ENCODE data around the gene PDE4C. TPM values are rescaled to one million over a fixed set of nuclear protein-coding genes. Genes with fewer than 3 reads are reported as not detected.

The PDE4C gene
- total RNA-seq, 2 experiments from 2014 or later: not detected

DNA sequence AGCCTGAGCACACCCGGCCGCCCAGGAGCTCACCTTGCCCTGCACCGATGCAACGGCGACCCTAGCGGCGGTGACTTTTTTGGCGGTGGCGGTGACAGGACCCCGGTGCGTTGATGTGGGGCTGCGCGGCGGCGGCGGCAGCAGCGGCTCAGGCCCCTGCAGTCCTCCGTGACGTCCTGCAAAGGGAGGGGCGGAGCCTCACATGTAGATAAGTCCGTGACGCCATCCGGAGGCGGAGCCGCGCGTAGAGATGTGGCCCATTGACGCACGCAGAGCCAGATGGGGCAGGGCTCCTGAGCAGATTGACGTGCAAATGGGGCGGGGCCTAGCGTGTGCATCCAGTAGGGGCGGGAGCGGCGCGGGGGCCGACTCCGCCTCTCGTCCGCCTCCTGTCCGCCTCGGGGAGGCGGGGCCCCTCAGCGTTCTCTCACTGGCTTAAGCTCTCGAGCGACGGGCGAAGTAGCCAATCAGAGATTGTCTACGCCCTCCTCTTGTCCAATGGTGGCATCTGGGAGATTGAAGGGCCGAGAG lies 22.3 kb downstream of the PDE4C start, which contains the start of gene RAB3A:
RAB3A (minus strand) TSS at position 180 of the 531 bp plus-strand sequence. CDS start 1,302 bp downstream, outside the sequence.
- Mint-ChIP-seq H3K4me1 (ENCODE audit: low read depth) (peaks cover 21% of the 10 kb centered on the region), H3K27me3 (peaks cover 3% of the 10 kb centered on the region), H3K27ac (peak within 1 kb of the TSS; percentile 69), H3K9me3 (no peaks in the 10 kb centered on the region), H3K4me3 (peak within 1 kb of the TSS; percentile 93), H3K36me3 (peaks cover 3% of the 10 kb centered on the region)
- POLR2A ChIA-PET: interaction anchor here (0.5 to 1.5 kb wide), 8 partner anchors 11 to 196 kb away, joined by 3 to 8 read pairs (median 4); partner anchors contain the start of genes JUND, LSM4 and MPV17L2
- DNase-seq: peak; percentile 100
- CTCF ChIA-PET: interaction anchor here (0.6 to 8.4 kb wide), 12 partner anchors 9 to 247 kb away, joined by 3 to 170 read pairs (median 5); partner anchors contain the start of genes LSM4 and MPV17L2
- intact Hi-C loops (cut with micrococcal nuclease): loop anchor here (1.0 to 5.0 kb wide), 3 partner anchors 12 to 213 kb away; partner anchors contain the start of gene SSBP4

DNA sequence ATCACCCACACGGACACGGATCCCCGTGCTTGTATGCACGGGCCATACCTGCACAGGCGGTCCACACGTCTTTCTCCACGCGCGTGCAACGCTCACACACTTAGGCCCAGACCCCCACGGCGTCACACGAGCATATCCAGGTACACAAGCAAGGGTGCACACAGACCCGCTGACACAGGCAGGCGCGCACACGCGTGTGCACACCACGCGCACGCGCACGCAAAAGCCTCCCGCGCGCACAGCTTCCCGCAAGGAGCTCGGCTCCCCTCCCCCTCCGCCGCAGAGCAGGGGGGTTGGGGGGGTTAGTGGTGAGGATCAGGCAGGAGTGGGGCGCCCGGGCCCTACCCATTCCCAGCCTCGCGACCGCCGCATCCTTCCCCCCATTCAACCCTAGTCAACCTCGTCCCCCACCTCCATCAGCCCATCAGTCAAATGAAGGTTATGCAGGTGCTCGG lies 22.8 kb downstream of the PDE4C start:
- H3K27ac Mint-ChIP-seq: peak overlapping the region; percentile 65

DNA sequence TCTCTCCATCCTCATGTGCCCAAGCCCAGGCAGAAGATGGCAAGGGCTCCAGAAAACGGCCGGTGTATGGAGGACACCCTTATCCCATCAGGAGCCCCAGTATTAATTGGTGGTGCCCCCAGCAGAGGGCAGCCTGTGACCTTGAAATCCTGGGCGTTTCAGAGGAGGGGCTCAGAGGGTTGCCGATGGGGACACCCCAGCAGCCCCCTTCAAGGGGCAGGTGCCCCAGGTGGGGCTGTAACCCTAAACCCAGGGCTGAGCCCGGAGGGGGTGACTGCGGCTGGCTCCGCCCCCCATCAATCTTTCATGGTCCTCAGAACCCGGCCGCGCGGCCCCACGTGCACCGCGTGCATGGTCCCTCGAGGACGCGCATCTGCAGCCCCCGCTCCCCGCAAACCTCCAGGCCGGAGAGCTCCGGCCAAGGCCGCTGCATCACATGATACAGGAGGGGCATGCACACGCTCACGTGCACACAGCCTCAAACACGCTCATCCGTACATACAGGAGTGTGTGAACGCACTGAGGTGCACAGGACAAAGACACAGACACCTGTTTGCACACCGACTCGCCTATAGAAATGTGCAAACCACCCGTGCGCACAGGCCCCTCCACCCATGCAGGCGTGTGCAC lies 23.3 kb downstream of the PDE4C start:
- no peaks in the 10 kb centered on the region for H3K9me3 Mint-ChIP-seq
- DNase-seq: peak; percentile 38
- ChIA-PET CTCF (interaction anchor here (1.0 to 8.4 kb wide), 6 partner anchors 11 to 248 kb away, joined by 3 to 170 read pairs (median 8); partner anchors contain the start of gene MPV17L2), POLR2A (interaction anchor here (0.5 to 1.5 kb wide), 5 partner anchors 10 to 178 kb away, joined by 3 to 8 read pairs (median 3); partner anchors contain the start of genes LSM4 and MPV17L2)
- peaks cover 14% of the 10 kb centered on the region for H3K36me3 Mint-ChIP-seq
- intact Hi-C loops (cut with micrococcal nuclease): loop anchor here (5.0 kb wide), 1 partner anchor 214 kb away; the partner anchor contains the start of gene SSBP4
- peak overlapping the region; percentile 64 for H3K27ac Mint-ChIP-seq
- peak overlapping the region; percentile 93 for H3K4me3 Mint-ChIP-seq
- H3K4me1 Mint-ChIP-seq (ENCODE audit: low read depth): peaks cover 21% of the 10 kb centered on the region
- no peaks in the 10 kb centered on the region for H3K27me3 Mint-ChIP-seq

More for the DNA sequence above, 22.8 kb downstream of the PDE4C start:
- H3K36me3 Mint-ChIP-seq: peaks cover 8% of the 10 kb centered on the region
- DNase-seq: peak; percentile 56
- POLR2A ChIA-PET: interaction anchor here (0.5 to 1.5 kb wide), 7 partner anchors 11 to 178 kb away, joined by 3 to 8 read pairs (median 4); partner anchors contain the start of genes JUND, LSM4 and MPV17L2
- peak overlapping the region; percentile 93 for H3K4me3 Mint-ChIP-seq
- peaks cover 21% of the 10 kb centered on the region for H3K4me1 Mint-ChIP-seq (ENCODE audit: low read depth)
- peaks cover 2% of the 10 kb centered on the region for H3K27me3 Mint-ChIP-seq
- intact Hi-C loops (cut with micrococcal nuclease): loop anchor here (5.0 kb wide), 1 partner anchor 214 kb away; the partner anchor contains the start of gene SSBP4
- CTCF ChIA-PET: interaction anchor here (0.6 to 8.4 kb wide), 10 partner anchors 9 to 247 kb away, joined by 3 to 170 read pairs (median 5); partner anchors contain the start of genes LSM4 and MPV17L2
- no peaks in the 10 kb centered on the region for H3K9me3 Mint-ChIP-seq

DNA sequence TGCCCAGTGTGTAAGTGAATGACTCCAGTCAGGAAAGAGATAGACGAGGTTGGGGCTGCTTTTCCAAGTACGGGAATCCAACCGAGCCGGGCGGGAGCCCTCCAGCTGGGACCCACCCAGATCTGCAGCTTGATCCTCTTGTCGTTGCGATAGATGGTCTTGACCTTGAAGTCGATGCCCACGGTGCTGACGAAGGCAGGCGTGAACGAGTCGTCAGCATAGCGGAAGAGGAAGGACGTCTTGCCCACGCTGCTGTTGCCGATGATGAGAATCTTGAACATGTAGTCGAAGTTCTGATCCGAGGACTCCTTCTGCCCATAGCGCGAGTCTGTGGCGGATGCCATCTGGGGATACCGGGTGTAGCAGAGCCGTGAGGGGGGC lies 23.9 kb downstream of the PDE4C start:
- DNase-seq: no peak
- Mint-ChIP-seq H3K4me1 (ENCODE audit: low read depth) (peaks cover 21% of the 10 kb centered on the region), H3K4me3 (peak overlapping the region; percentile 93), H3K27me3 (no peaks in the 10 kb centered on the region), H3K36me3 (peaks cover 15% of the 10 kb centered on the region), H3K9me3 (no peaks in the 10 kb centered on the region), H3K27ac (no peak overlapping the region)
- ChIA-PET POLR2A (no interaction called here), CTCF (interaction anchor here (0.8 to 1.3 kb wide), 3 partner anchors 10 to 49 kb away, joined by 3 to 5 read pairs (median 4); no protein-coding TSS in a partner anchor)
- intact Hi-C loops (cut with micrococcal nuclease): loop anchor here (5.0 kb wide), 1 partner anchor 215 kb away; the partner anchor contains the start of gene SSBP4

DNA sequence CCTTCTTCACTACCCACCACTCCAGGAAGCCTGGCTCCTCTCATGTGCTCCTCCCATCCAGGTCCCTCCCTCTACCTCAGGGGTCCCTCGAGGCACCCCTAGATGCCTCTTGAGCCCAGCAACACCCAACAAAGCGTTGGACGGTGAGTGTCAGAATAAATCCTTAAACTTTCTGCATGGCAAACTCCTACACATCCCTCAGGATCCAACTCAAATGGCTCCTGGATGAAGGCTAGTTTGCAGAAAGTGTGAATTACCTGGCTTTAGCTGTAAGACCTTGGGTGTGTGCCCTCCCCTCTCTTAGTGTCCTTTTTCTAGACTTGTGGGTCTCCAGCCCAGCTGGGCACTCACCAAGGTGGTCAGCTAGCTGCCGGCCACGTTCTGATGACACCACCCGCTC lies 27.9 kb downstream of the PDE4C start:
- H3K27me3 Mint-ChIP-seq: no peaks in the 10 kb centered on the region
- CTCF ChIA-PET: interaction anchor here (1.2 kb wide), 1 partner anchor 53 kb away, joined by 3 read pairs; no protein-coding TSS in a partner anchor
- H3K4me1 Mint-ChIP-seq (ENCODE audit: low read depth): peaks cover 22% of the 10 kb centered on the region
- no peak overlapping the region for H3K27ac Mint-ChIP-seq
- peaks cover 15% of the 10 kb centered on the region for H3K36me3 Mint-ChIP-seq
- POLR2A ChIA-PET: no interaction called here
- H3K4me3 Mint-ChIP-seq: no peak overlapping the region
- DNase-seq: no peak
- H3K9me3 Mint-ChIP-seq: no peaks in the 10 kb centered on the region
- intact Hi-C loops (cut with micrococcal nuclease): no loop called here

DNA sequence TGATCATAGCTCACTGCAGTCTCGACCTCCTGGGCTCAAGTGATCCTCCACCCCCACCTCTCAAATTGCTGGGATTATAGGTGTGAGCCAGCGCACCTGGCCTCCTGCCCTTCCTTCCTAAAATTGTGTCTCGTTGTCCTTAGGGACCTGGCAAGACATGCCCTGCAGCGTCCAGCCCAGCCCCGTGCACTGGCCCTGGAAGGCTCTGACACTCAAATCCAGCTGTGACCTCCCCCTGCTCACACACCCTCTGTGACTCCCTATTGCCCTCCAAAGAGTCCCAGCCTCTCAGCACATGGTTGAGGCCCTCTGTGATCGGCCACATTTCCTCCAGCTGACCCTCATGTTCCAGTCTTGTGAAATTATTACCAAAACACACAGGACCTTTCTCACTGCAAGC lies 28.3 kb downstream of the PDE4C start:
- intact Hi-C loops (cut with micrococcal nuclease): no loop called here
- no peak overlapping the region for H3K4me3 Mint-ChIP-seq
- no peak overlapping the region for H3K27ac Mint-ChIP-seq
- DNase-seq: no peak
- peaks cover 15% of the 10 kb centered on the region for H3K36me3 Mint-ChIP-seq
- ChIA-PET CTCF (no interaction called here), POLR2A (no interaction called here)
- H3K27me3 Mint-ChIP-seq: no peaks in the 10 kb centered on the region
- H3K4me1 Mint-ChIP-seq (ENCODE audit: low read depth): peaks cover 22% of the 10 kb centered on the region
- no peaks in the 10 kb centered on the region for H3K9me3 Mint-ChIP-seq

DNA sequence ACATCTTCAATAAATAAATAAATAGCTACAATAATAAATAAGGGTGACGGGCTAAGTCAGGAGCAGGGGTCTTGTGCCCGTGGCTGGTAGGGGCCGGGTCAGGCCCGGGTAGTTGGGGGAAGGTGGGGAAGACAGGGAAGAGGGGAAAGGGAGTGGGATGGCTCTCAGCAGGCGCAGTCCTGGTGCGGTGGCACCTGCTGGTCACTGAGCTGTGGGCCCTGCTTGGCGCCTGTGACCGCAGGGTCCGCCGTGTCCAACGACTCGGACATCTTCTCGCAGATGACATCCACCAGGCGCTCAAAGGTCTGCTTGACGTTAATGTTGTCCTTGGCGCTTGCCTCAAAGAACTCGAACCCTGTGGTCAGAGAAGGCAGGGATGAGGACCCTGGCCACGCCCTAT lies 28.9 kb downstream of the PDE4C start:
- ChIA-PET POLR2A (no interaction called here), CTCF (no interaction called here)
- no peak for DNase-seq
- no peaks in the 10 kb centered on the region for H3K27me3 Mint-ChIP-seq
- H3K27ac Mint-ChIP-seq: no peak overlapping the region
- intact Hi-C loops (cut with micrococcal nuclease): no loop called here
- H3K36me3 Mint-ChIP-seq: peaks cover 15% of the 10 kb centered on the region
- H3K4me3 Mint-ChIP-seq: no peak overlapping the region
- H3K9me3 Mint-ChIP-seq: no peaks in the 10 kb centered on the region
- peaks cover 21% of the 10 kb centered on the region for H3K4me1 Mint-ChIP-seq (ENCODE audit: low read depth)

DNA sequence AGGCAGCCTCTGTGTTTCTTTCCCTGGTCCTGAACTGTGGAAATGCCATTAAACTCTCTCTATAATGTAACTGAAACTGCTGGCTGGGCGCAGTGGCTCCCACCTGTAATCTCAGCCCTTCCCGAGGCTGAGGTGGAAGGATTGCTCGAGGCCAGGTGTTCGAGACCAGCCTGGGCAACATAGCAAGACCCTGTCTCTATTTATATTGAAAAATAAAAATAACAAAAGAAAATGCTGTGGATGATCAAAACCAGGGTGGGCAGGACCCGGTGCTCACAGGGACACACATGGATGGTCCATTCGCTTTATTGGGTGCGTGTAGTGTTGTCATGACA lies 29.8 kb downstream of the PDE4C start:
- peaks cover 22% of the 10 kb centered on the region for H3K4me1 Mint-ChIP-seq (ENCODE audit: low read depth)
- peaks cover 14% of the 10 kb centered on the region for H3K36me3 Mint-ChIP-seq
- no peak overlapping the region for H3K27ac Mint-ChIP-seq
- no peak overlapping the region for H3K4me3 Mint-ChIP-seq
- intact Hi-C loops (cut with micrococcal nuclease): no loop called here
- CTCF ChIA-PET: no interaction called here
- POLR2A ChIA-PET: no interaction called here
- no peaks in the 10 kb centered on the region for H3K27me3 Mint-ChIP-seq
- DNase-seq: no peak
- H3K9me3 Mint-ChIP-seq: no peaks in the 10 kb centered on the region

DNA sequence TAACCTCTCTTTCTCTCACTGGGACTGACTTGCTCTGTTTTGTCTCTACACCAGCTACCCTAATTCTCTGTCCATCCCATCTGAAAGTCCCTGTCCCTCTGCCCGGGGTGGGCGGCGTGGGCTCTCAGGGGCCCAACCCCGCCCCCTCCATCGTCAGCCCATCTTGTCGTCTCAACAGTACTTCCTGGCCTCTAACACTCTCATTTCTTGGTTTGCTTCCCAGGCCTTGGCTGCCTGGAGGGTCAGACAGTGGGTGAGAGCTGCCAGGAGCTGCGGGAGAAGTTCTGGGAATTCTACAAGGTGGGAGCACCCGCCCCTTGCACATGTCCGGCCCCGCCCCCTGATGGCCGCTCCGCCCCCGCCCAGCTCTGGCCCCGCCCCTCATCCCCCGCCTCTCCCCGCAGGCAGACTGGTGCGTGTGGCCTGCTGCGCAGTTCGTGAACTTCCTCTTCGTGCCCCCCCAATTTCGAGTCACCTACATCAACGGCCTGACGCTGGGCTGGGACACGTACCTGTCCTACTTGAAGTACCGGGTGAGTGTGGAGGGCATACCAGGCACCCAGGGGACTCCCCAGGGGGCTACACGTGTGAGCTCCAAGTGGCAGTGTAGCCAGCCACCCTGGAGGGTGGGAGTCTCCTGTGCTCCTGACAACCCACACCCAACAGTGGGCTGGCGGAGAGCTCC lies 31.5 kb downstream of the PDE4C start:
- H3K27ac Mint-ChIP-seq: no peak overlapping the region
- peak; percentile 44 for DNase-seq
- ChIA-PET CTCF (interaction anchor here (0.6 to 1.6 kb wide), 6 partner anchors 10 to 146 kb away, joined by 3 to 5 read pairs (median 4); partner anchors contain the start of genes PGPEP1 and RAB3A), POLR2A (no interaction called here)
- H3K9me3 Mint-ChIP-seq: no peaks in the 10 kb centered on the region
- H3K27me3 Mint-ChIP-seq: no peaks in the 10 kb centered on the region
- intact Hi-C loops (cut with micrococcal nuclease): no loop called here
- peaks cover 12% of the 10 kb centered on the region for H3K36me3 Mint-ChIP-seq
- H3K4me1 Mint-ChIP-seq (ENCODE audit: low read depth): peaks cover 21% of the 10 kb centered on the region
- peak overlapping the region; percentile 86 for H3K4me3 Mint-ChIP-seq

DNA sequence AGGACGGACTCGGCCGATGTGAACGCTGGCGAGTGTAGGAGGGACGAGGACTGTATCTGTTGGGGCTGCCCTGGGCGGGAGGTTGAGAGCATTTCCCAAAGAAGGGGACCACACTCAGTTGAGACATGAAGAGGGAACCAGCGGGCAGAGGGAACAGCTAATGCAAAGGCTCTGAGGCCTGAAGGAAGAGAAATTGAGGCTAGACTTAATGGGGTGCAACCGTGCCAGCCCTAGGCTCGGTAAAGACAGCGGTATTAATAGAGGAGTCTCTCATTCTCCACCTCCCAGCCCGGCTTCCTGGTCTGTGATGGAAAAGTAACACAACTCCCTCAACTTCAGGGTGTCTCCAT lies 32.1 kb downstream of the PDE4C start:
- H3K27ac Mint-ChIP-seq: no peak overlapping the region
- H3K4me3 Mint-ChIP-seq: peak overlapping the region; percentile 86
- peaks cover 21% of the 10 kb centered on the region for H3K4me1 Mint-ChIP-seq (ENCODE audit: low read depth)
- ChIA-PET POLR2A (no interaction called here), CTCF (interaction anchor here (1.0 to 1.6 kb wide), 6 partner anchors 10 to 146 kb away, joined by 3 to 5 read pairs (median 4); partner anchors contain the start of genes PGPEP1 and RAB3A)
- DNase-seq: no peak
- no peaks in the 10 kb centered on the region for H3K27me3 Mint-ChIP-seq
- H3K36me3 Mint-ChIP-seq: peaks cover 12% of the 10 kb centered on the region
- intact Hi-C loops (cut with micrococcal nuclease): no loop called here
- H3K9me3 Mint-ChIP-seq: no peaks in the 10 kb centered on the region

DNA sequence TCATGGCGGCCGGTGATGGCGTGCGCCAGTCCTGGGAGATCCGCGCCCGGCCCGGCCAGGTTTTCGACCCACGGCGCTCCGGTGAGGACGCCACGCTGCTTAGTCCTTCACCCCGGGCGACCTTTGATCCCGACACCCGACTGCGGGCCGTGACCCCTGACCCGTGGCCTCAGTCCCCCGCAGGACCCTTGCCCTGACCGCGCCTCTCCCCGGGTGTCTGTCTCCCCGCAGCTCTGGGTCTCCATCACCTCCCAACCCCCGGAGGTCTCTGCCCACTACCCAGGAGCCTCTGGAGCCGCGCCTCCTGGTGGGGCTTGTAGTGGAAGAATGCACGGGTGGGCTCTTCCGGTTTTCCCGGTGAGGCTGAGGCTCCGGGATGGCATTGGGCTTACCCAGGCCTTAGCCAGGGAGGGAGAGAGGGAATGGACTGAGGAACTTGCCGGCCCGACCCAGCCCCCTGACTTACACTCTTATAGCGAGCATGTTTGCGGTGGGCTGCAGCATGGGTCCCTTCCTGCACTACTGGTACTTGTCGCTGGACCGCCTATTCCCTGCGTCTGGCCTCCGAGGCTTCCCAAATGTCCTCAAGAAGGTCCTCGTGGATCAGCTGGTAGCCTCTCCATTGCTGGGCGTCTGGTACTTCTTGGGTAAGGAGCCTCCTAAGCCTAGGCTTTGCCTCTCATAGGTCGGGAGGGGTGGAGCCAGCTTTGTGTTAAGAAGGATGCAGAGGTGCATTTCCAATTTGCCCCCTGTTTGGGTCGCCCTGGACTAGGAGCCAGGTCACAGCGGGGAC lies 32.7 kb downstream of the PDE4C start:
- ChIA-PET CTCF (interaction anchor here (0.6 to 2.3 kb wide), 11 partner anchors 11 to 195 kb away, joined by 3 to 12 read pairs (median 5); partner anchors contain the start of genes PGPEP1 and RAB3A), POLR2A (interaction anchor here (1.0 to 2.1 kb wide), 5 partner anchors 10 to 88 kb away, joined by 3 to 6 read pairs (median 4); partner anchors contain the start of genes JUND and RAB3A)
- Mint-ChIP-seq H3K4me1 (ENCODE audit: low read depth) (peaks cover 21% of the 10 kb centered on the region), H3K27me3 (no peaks in the 10 kb centered on the region), H3K27ac (peak overlapping the region; percentile 87), H3K36me3 (peaks cover 8% of the 10 kb centered on the region), H3K4me3 (peak overlapping the region; percentile 86), H3K9me3 (no peaks in the 10 kb centered on the region)
- no peak for DNase-seq
- intact Hi-C loops (cut with micrococcal nuclease): loop anchor here (2.0 kb wide), 1 partner anchor 21 kb away; the partner anchor contains the start of gene IFI30

All from activated CD4-positive, alpha-beta memory T cell treated with anti-CD3 and anti-CD28 coated beads for 36 hours (primary cell).